Peyer's patch (tissue), 4 donors: ENCODE results near the gene S100A10.

ENCODE experiments used
- CTCF ChIP-seq, 6 experiments: fragments of 450-650 bp in 4 of 6; fragments of 200-600 bp in 2 of 6; sonication (generic) in 1 of 6; IDR thresholded peaks; one replicate each; pipeline ENCODE4 v1.5.1; 2017 to 2019; ENCODE audit warnings: antibody characterized with exemption in 6 of 6, mild to moderate bottlenecking in 3 of 6, moderate library complexity in 1 of 6
- POLR2A ChIP-seq, 2 donors: fragments of 450-650 bp; IDR thresholded peaks; one replicate each; pipeline ENCODE4 v1.5.1; 2017; ENCODE audit warnings: antibody characterized with exemption in 2 of 2, mild to moderate bottlenecking in 2 of 2, moderate library complexity in 2 of 2

- no peak for TF ChIP-seq CTCF (IDR thresholded peaks at IDR 0.05)
- TF ChIP-seq POLR2A (IDR thresholded peaks at IDR 0.05): no peak
These were observed 5.2 kb downstream of the S100A10 start for GRCh38 chr1:151988405-151988923.
